K562 (cell line): Measurements from ENCODE around the gene TRABD2B. TPM values are rescaled to one million over a fixed set of nuclear protein-coding genes. Genes with fewer than 3 reads are reported as not detected.

Experiments
- ATAC-seq: fragments of 200-7000 bp; cut with Tn5 transposase; 3 replicates; pipeline ENCODE4 v1.9.1; 2020; ENCODE audit warnings: moderate library complexity
- BruUV-seq: library from RNA; stranded (reverse); fragments of 400-500 nt; replicated peaks from 2 replicates; lab custom pipeline; 2021; lab: Mats Ljungman, UMichigan
- CTCF ChIA-PET: fragments of 300-600 bp; formaldehyde crosslinking; extraction: SDS; loops from one replicate; lab custom pipeline; 2021; ENCODE audit warnings: low intra/inter-chr PET ratio; lab: Yijun Ruan, JAX
- POLR2A ChIA-PET: fragments of 300-600, 350-650 bp; sonication (Branson Sonifier 250); formaldehyde crosslinking; extraction: SDS; loops from one replicate; lab custom pipeline; 2021; ENCODE audit warnings: antibody characterized with exemption, inconsistent platforms; lab: Yijun Ruan, JAX
- DNase-seq, 4 experiments: peaks; one replicate each; pipeline versions ENCODE4 v3.0.0 to v3.0.0-alpha.2; 2011 to 2018; ENCODE audit warnings: low spot score in 3 of 4, mixed read lengths in 3 of 4; ENCODE audit errors: extremely low read depth in 1 of 4
- FAIRE-seq: peaks from 2 replicates; lab custom pipeline; 2011; peaks lifted over from hg19 to GRCh38; lab: Jason Lieb, UNC
- H2AFZ ChIP-seq: 2 replicates; pipeline ENCODE4 v1.6.0; 2011; ENCODE audit warnings: low read depth, low read length, control low read depth, inconsistent platforms
- H3K27ac ChIP-seq: fragments of 200-600 bp; 3 replicates; pipeline ENCODE4 v1.8.0; 2011; ENCODE audit warnings: low read depth, mild to moderate bottlenecking, control low read depth, inconsistent platforms, low read length, moderate library complexity, mixed read lengths; ENCODE audit errors: extremely low read depth
- H3K27me3 ChIP-seq, 2 experiments: fragments of 300-600 bp in 1 of 2; 2 replicates in 1 of 2; 3 replicates in 1 of 2; pipeline versions ENCODE4 v1.6.0 to v1.8.0; 2011; ENCODE audit warnings: inconsistent platforms in 2 of 2, low read length in 2 of 2, mild to moderate bottlenecking in 1 of 2, mixed read lengths in 1 of 2, moderate library complexity in 1 of 2; ENCODE audit not compliant: control insufficient read depth in 2 of 2, insufficient read depth in 2 of 2
- H3K36me3 ChIP-seq: fragments of 300-600 bp; 3 replicates; pipeline ENCODE4 v1.8.0; 2011; ENCODE audit warnings: mild to moderate bottlenecking, low read length, inconsistent platforms; ENCODE audit not compliant: control insufficient read depth, insufficient read depth
- H3K4me1 ChIP-seq, 2 experiments: fragments of 200-600 bp in 1 of 2; replicated peaks in 1 of 2; 2 replicates in 1 of 2; 3 replicates in 1 of 2; pipeline versions ENCODE4 v1.5.1 to v1.8.0; 2011; ENCODE audit warnings: inconsistent platforms in 2 of 2, low read length in 2 of 2, mild to moderate bottlenecking in 1 of 2, mixed read lengths in 1 of 2, moderate library complexity in 1 of 2; ENCODE audit not compliant: control insufficient read depth in 2 of 2, insufficient read depth in 2 of 2
- H3K4me2 ChIP-seq: 2 replicates; pipeline ENCODE4 v1.6.1; 2011; ENCODE audit warnings: low read length, control low read depth, inconsistent platforms, mixed read lengths; ENCODE audit not compliant: insufficient read depth
- H3K4me3 ChIP-seq: fragments of 200-600 bp; sonication (generic), shearing (Covaris generic); 2 replicates; pipeline ENCODE4 v1.5.1; 2016; ENCODE audit warnings: control low read depth, inconsistent platforms
- H3K79me2 ChIP-seq: fragments of 200-600 bp; 3 replicates; pipeline ENCODE4 v1.8.0; 2011; ENCODE audit warnings: low read length, inconsistent platforms; ENCODE audit not compliant: control insufficient read depth, insufficient read depth
- H3K9ac ChIP-seq, 2 experiments: 2 replicates each; pipeline versions ENCODE4 v1.6.0 to v1.6.1; 2011; ENCODE audit warnings: low read depth in 2 of 2, low read length in 2 of 2, control low read depth in 1 of 2, inconsistent platforms in 1 of 2, mild to moderate bottlenecking in 1 of 2, mixed read lengths in 1 of 2; ENCODE audit not compliant: insufficient read depth in 1 of 2
- H3K9me1 ChIP-seq: one replicate; pipeline ENCODE4 v1.6.0; 2011; ENCODE audit warnings: inconsistent platforms, mild to moderate bottlenecking, low read length, moderate library complexity; ENCODE audit not compliant: control insufficient read depth, insufficient read depth
- H3K9me3 ChIP-seq: replicated peaks from 2 replicates; pipeline ENCODE4 v1.5.1; 2011; ENCODE audit warnings: low read depth, low read length, inconsistent platforms; ENCODE audit not compliant: control insufficient read depth, insufficient read depth
- H4K20me1 ChIP-seq: replicated peaks from 2 replicates; pipeline ENCODE4 v1.6.1; 2011; ENCODE audit warnings: low read length, inconsistent platforms, mixed read lengths; ENCODE audit not compliant: control insufficient read depth, insufficient read depth
- HMGN3 ChIP-seq: IDR thresholded peaks from 2 replicates; pipeline ENCODE4 v1.6.1; 2011; ENCODE audit warnings: borderline replicate concordance, low read depth, mild to moderate bottlenecking, mixed read lengths, low read length; ENCODE audit not compliant: insufficient read length; ENCODE audit errors: extremely low read depth
- MCM2 ChIP-seq: fragments of 450-650 bp; IDR thresholded peaks from 2 replicates; pipeline ENCODE4 v1.6.1; 2017; ENCODE audit warnings: low read depth, mild to moderate bottlenecking
- PCBP2 ChIP-seq: fragments of 200-400 bp; formaldehyde crosslinking; IDR thresholded peaks from 2 replicates; pipeline ENCODE4 v1.6.1; 2018; ENCODE audit warnings: low read length, low read depth, mild to moderate bottlenecking, moderate library complexity; ENCODE audit not compliant: poor library complexity, severe bottlenecking
- POLR2H ChIP-seq: IDR thresholded peaks from 2 replicates; pipeline ENCODE4 v1.6.1; 2016; ENCODE audit warnings: missing genetic modification characterization, low read depth, mild to moderate bottlenecking, control low read depth, missing compliant biosample characterization, moderate library complexity
- SPI1 ChIP-seq: IDR thresholded peaks from 2 replicates; pipeline ENCODE4 v1.6.1; 2011; ENCODE audit warnings: low read depth, low read length, control low read depth, borderline replicate concordance
- TEAD1 ChIP-seq, 2 experiments: fragments of 450-650 bp in 1 of 2; sonication (generic) in 1 of 2; formaldehyde crosslinking; IDR thresholded peaks; 2 replicates each; pipeline versions ENCODE4 v1.4.0 to v1.8.0; 2020 to 2022; ENCODE audit warnings: mild to moderate bottlenecking in 2 of 2, missing genetic modification reagents in 1 of 2
- WGBS: fragments of 100-300 bp; shearing (Covaris generic); methylation state at CpG from one replicate; pipeline ENCODE4 v1.1.6; 2016; ENCODE audit warnings: low coverage, mixed read lengths; ENCODE audit not compliant: insufficient coverage; ENCODE audit errors: missing lambda C conversion rate; 5-methylcytosine and 5-hydroxymethylcytosine counted together
- in situ Hi-C: fragments of 300-500 bp; cut with MboI; formaldehyde crosslinking; loops from 4 replicates; pipeline ENCODE4 v1.15.0; 2018; ENCODE audit warnings: inconsistent platforms, mixed read lengths
- intact Hi-C: fragments of 100-400 bp; cut with micrococcal nuclease; formaldehyde crosslinking; loops from 2 replicates; pipeline ENCODE4 v1.14.2; 2022
- polyA plus RNA-seq, 8 experiments: library from polyadenylated mRNA; depleted of rRNA in 4 of 8; stranded (reverse) in 5 of 8; unstranded in 3 of 8; fragments of >200 nt; fragmentation: Nextera tagmentation in 2 of 8; fragmentation: Illumina TruSeq in 1 of 8; extraction: Ambion mirVana in 2 of 8; extraction: Trizol in 1 of 8; gene quantifications; 2 replicates each; pipeline versions ENCODE4 v1.2.1 to v1.2.3, GENCODE V29; 2011 to 2014; ENCODE audit warnings: inconsistent platforms in 1 of 8, missing spikeins in 1 of 8
- total RNA-seq, 7 experiments: library from RNA; depleted of rRNA in 6 of 7; stranded (reverse); fragments of >200 nt in 6 of 7; fragmentation: Illumina TruSeq in 2 of 7; extraction: Trizol in 2 of 7; gene quantifications; 2 replicates each; pipeline versions ENCODE4 v1.2.1 to v1.2.3, GENCODE V29; 2011 to 2021; ENCODE audit warnings: low replicate concordance in 1 of 7
- TF ChIP-seq, protein P1 (sequence below): sonication (generic); formaldehyde crosslinking; IDR thresholded peaks from 2 replicates; pipeline ENCODE4 v1.9.0; 2022; ENCODE audit warnings: mild to moderate bottlenecking, missing genetic modification reagents
- TF ChIP-seq, protein P2 (sequence below): fragments of 450-650 bp; conservative IDR thresholded peaks from 2 replicates; pipeline ENCODE4 v1.6.1; 2016; ENCODE audit warnings: missing genetic modification characterization, low read depth, mild to moderate bottlenecking, control low read depth, missing compliant biosample characterization

Gene TRABD2B
- total and polyA plus RNA-seq, 9 of the 15 experiments (the other 6 are each of a cell fraction or from before 2014, with no cell fraction given): not detected

DNA sequence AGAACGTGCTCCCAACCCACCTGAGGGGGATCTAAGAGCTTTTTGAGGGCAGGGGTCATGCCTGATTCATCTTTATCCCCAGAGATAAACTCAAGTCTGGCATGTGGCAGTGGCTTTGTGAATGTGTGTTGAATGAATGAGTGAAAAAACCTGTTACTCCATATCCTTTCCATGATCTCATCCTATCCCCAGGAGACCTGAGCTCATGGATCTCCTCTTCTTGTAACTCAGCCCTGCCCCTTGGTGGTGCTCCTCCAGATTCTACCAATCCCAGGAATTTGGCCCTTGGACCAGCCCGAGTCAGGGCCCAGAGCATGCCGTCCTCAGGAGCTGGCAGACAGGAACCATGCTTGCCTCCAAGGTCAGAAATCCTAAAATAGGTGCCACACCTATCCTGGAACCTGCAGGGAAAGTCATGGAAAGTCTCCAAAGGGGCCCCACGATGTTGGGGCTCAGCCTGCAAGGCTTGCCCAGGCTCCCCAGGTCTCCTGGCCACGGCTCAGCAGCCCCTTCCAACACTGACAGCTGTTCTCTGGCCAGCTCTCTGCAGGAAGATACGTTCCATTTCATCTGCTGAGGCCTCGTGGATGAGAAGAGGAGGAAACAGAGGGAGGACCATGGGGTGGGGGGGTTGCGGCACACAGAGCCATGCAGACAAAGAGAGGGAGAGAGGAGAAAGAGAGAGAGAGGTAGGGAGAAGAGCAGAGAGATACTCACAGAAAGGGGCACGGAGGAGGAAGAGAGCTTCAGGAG lies 214.6 kb downstream of the TRABD2B start:
- TF ChIP-seq POLR2H (tag) (no peak), MCM2 (no peak), SPI1 (no peak), PCBP2 (no peak), HMGN3 (no peak), TEAD1 (CRISPR knock-in tag; IDR thresholded peaks at IDR 0.05) (no peak)
- TF ChIP-seq, protein P1, sequence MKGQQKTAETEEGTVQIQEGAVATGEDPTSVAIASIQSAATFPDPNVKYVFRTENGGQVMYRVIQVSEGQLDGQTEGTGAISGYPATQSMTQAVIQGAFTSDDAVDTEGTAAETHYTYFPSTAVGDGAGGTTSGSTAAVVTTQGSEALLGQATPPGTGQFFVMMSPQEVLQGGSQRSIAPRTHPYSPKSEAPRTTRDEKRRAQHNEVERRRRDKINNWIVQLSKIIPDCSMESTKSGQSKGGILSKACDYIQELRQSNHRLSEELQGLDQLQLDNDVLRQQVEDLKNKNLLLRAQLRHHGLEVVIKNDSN (CRISPR knock-in tag): no peak
- TF ChIP-seq, protein P2, sequence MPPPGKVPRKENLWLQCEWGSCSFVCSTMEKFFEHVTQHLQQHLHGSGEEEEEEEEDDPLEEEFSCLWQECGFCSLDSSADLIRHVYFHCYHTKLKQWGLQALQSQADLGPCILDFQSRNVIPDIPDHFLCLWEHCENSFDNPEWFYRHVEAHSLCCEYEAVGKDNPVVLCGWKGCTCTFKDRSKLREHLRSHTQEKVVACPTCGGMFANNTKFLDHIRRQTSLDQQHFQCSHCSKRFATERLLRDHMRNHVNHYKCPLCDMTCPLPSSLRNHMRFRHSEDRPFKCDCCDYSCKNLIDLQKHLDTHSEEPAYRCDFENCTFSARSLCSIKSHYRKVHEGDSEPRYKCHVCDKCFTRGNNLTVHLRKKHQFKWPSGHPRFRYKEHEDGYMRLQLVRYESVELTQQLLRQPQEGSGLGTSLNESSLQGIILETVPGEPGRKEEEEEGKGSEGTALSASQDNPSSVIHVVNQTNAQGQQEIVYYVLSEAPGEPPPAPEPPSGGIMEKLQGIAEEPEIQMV (tag): no peak
- Histone ChIP-seq H3K79me2 (no peaks in the 10 kb centered on the region), H3K9me1 (peaks cover 2% of the 10 kb centered on the region), H3K4me2 (no peak overlapping the region), H3K9me3 (no peaks in the 10 kb centered on the region), H4K20me1 (peaks cover 16% of the 10 kb centered on the region; the same call in 1 of the 2 replicates), H3K27me3 (peaks cover 0 to 53% of the 10 kb centered on the region in 2 experiments; a peak in 4 of 5 replicates), H3K4me1 (no peaks in the 10 kb centered on the region), H3K36me3 (no peaks in the 10 kb centered on the region), H3K4me3 (no peak overlapping the region), H2AFZ (no peak overlapping the region), H3K9ac (no peak overlapping the region), H3K27ac (no peak overlapping the region)
- POLR2A ChIA-PET: no interaction called here
- BruUV-seq: no TSS peak
- intact Hi-C loops: no loop called here
- ATAC-seq (no peak), FAIRE-seq (peak; percentile 19), DNase-seq (no peak)
- CTCF ChIA-PET: no interaction called here
- WGBS: 1% methylated on average over 9 of the region's 9 CpGs
- in situ Hi-C loops: no loop called here
